PC-9 (cell line): ENCODE data around the gene DLGAP1.

Experiments
- EZH2 ChIP-seq: fragments of 200-600 bp; sonication (generic); IDR thresholded peaks from 2 replicates; pipeline ENCODE4 v1.8.0; 2017; ENCODE audit warnings: antibody characterized with exemption, low read depth
- TF ChIP-seq, protein P1 (sequence below): fragments of 200-600 bp; sonication (generic); conservative IDR thresholded peaks from 2 replicates; pipeline ENCODE4 v1.6.1; 2017; ENCODE audit warnings: mixed run types, antibody characterized with exemption, mild to moderate bottlenecking, moderate library complexity

DNA sequence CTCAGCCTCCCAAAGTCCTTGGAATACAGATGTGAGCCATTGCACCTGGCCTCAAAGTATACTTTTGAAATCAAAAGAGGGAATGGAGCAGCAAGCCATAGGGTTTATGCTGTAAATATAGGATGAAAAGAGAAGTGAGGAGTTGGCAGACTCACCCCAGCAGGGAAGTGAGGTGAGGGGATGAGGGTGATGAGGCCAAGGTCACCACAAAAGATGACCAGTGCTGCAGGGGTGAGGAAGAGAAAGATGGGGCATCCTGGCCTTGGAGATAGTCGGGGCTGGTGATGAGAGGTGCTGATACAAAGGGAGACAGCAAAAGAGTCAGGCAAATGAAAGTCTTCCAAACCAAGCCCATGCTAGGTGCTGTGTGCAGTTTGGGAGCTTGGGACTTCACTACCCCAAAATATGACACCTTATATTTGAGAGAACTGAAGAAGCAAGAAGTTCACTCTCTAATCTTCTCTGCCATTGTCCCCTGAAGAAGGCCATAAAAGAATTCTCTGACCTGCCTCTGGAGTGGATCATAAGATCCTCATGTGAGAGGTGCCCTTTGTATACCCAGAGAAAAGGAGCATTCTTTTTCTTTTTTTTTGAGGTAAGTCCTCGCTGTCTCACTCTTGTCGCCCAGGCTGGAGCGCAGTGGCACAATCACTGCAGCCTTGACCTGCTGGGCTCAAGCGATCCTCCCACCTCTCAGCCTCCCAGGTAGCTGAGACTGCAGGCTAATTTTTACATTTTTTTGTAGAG is 974.1 kb downstream of the DLGAP1 start:
- TF ChIP-seq, protein P1, sequence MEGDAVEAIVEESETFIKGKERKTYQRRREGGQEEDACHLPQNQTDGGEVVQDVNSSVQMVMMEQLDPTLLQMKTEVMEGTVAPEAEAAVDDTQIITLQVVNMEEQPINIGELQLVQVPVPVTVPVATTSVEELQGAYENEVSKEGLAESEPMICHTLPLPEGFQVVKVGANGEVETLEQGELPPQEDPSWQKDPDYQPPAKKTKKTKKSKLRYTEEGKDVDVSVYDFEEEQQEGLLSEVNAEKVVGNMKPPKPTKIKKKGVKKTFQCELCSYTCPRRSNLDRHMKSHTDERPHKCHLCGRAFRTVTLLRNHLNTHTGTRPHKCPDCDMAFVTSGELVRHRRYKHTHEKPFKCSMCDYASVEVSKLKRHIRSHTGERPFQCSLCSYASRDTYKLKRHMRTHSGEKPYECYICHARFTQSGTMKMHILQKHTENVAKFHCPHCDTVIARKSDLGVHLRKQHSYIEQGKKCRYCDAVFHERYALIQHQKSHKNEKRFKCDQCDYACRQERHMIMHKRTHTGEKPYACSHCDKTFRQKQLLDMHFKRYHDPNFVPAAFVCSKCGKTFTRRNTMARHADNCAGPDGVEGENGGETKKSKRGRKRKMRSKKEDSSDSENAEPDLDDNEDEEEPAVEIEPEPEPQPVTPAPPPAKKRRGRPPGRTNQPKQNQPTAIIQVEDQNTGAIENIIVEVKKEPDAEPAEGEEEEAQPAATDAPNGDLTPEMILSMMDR = no peak
- TF ChIP-seq EZH2 = no peak
